T-helper 9 cell (primary cell): ENCODE measurements around the gene EDEM3.

Experiments
- DNase-seq: peaks from one replicate; pipeline ENCODE4 v3.0.0-alpha.2; 2020

Gene EDEM3

GRCh38 chr1:184665360-184665759, 89.3 kb downstream of the EDEM3 start:
- DNase-seq: no peak

- DNase-seq: no peak
Measured at GRCh38 chr1:184664661-184665060, 90.0 kb downstream of the EDEM3 start.

- peak; percentile 6 for DNase-seq
Measured at GRCh38 chr1:184664042-184664660, 90.5 kb downstream of the EDEM3 start.

GRCh38 chr1:184661801-184662200, 92.9 kb downstream of the EDEM3 start:
- no peak for DNase-seq

GRCh38 chr1:184660462-184661191, 94.0 kb downstream of the EDEM3 start:
- no peak for DNase-seq

GRCh38 chr1:184658055-184658454, 96.6 kb downstream of the EDEM3 start:
- no peak for DNase-seq

GRCh38 chr1:184656221-184656620, 98.4 kb downstream of the EDEM3 start:
- DNase-seq: no peak

GRCh38 chr1:184655185-184655584, 99.5 kb downstream of the EDEM3 start:
- no peak for DNase-seq

- no peak for DNase-seq
Measured at GRCh38 chr1:184650177-184650866, 104.3 kb downstream of the EDEM3 start.

GRCh38 chr1:184649451-184649888, 105.2 kb downstream of the EDEM3 start:
- DNase-seq: no peak

GRCh38 chr1:184648856-184649201, 105.8 kb downstream of the EDEM3 start:
- no peak for DNase-seq

- DNase-seq: no peak
Measured at GRCh38 chr1:184648160-184648855, 106.3 kb downstream of the EDEM3 start.

GRCh38 chr1:184647471-184647870, 107.2 kb downstream of the EDEM3 start:
- no peak for DNase-seq

GRCh38 chr1:184646824-184647223, 107.8 kb downstream of the EDEM3 start:
- no peak for DNase-seq

GRCh38 chr1:184646178-184646701, 108.4 kb downstream of the EDEM3 start:
- no peak for DNase-seq

- no peak for DNase-seq
Measured at GRCh38 chr1:184644771-184645170, 109.9 kb downstream of the EDEM3 start.

GRCh38 chr1:184643661-184644060, 111.0 kb downstream of the EDEM3 start:
- no peak for DNase-seq

GRCh38 chr1:184641894-184642293, 112.8 kb downstream of the EDEM3 start:
- no peak for DNase-seq

GRCh38 chr1:184640505-184640904, 114.2 kb downstream of the EDEM3 start:
- no peak for DNase-seq
